ENCODE data around the gene ZNF385C.
A peak's percentile ranks its signal among the peaks of the same experiment; 100 is the strongest.

The ZNF385C gene

DNA sequence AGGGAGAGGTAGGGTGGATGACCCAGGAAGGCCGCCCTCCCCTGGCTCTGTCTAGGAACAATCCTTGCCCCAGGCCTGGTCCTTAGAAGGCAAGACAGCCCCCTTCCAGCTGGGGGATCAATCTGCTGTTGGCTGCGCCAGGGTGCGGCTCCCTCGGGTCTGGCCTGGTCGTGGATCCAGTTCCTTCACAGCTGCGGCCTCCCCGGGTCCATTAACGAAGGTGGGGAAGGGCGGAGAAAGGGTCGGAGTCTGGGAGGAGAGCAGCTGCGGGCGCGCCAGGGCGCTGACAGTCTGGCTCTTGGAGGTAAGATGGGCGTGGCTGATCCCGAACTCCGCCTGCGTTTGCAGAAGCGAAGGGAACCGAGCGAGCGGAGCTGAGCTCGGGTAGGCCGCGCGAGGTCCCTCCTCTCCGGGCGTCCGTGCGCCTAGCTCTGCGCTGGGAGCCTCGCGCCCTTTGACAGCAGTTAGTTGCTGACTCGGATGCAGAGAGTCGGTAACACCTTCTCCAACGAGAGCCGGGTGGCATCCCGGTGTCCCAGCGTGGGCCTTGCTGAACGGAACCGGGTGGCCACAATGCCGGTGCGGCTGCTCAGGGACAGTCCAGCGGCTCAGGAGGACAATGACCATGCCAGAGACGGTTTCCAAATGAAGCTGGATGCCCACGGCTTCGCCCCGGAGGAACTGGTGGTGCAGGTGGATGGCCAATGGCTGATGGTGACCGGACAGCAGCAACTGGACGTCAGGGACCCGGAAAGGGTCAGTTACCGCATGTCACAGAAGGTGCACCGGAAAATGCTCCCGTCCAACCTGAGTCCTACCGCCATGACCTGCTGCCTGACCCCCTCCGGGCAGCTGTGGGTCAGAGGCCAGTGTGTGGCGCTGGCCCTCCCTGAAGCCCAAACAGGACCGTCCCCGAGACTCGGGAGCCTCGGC lies 24.4 kb upstream of the ZNF385C start, which contains the start of gene HSPB9:
HSPB9 (plus strand) TSS at position 434 of the 933 bp plus-strand sequence; CDS start at position 481, 47 bp downstream.
- TF ChIP-seq, protein P1, sequence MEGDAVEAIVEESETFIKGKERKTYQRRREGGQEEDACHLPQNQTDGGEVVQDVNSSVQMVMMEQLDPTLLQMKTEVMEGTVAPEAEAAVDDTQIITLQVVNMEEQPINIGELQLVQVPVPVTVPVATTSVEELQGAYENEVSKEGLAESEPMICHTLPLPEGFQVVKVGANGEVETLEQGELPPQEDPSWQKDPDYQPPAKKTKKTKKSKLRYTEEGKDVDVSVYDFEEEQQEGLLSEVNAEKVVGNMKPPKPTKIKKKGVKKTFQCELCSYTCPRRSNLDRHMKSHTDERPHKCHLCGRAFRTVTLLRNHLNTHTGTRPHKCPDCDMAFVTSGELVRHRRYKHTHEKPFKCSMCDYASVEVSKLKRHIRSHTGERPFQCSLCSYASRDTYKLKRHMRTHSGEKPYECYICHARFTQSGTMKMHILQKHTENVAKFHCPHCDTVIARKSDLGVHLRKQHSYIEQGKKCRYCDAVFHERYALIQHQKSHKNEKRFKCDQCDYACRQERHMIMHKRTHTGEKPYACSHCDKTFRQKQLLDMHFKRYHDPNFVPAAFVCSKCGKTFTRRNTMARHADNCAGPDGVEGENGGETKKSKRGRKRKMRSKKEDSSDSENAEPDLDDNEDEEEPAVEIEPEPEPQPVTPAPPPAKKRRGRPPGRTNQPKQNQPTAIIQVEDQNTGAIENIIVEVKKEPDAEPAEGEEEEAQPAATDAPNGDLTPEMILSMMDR (conservative IDR thresholded peaks at IDR 0.05): no peak
- TF ChIP-seq ZFX (IDR thresholded peaks at IDR 0.05): no peak
- H3K27ac ChIP-seq: peak within 1 kb of the TSS; percentile 86

DNA sequence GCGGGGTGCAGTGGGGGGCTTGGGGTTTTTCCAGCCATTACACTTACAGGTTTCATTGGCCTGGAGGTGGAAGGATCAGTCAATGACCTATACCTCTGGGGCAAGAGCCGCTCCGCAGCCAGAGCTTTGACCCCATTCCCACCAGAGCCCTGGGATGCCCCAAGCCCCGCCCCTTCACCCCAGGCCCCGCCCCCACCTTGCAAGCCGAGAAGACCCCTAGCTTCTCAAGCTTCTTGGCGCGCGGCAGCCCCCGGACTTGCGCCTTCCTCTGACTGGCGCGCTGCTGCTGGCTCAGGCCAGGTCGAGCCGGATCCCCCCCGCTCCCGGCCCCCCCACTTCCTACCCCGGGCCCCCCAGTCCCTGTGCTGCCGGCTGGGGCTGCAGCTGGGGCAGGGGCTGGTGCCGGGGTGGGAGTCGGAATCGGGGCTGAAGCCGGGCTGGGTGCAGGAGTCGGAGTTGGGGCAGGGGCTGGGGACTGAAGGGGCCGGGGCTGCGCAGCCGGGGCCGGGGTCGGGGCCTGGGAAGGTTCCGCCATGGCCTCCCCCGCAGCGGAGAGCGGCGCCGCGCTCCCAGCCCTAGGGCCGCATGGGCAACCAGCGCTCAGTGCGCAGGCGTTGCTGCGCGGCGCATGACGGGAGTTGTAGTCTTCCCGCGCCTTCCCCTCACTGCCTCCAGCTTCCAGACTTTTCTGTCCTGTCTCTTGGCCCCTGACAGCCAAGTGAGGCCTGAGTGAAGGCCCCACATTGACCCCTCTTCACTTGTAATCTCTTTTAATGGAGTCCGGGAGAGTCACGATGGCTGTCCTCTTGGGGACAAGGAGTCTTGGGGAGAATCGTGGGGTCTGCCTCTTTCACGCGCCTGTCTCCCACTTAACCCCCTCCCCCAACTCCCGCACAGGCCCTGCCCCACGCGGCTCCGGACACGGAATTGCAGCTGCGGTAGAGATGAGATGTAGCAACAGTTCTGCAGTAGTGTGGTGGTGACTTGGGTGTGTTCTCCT lies 22.8 kb upstream of the ZNF385C start, which contains the start of gene KAT2A:
KAT2A (minus strand) TSS at position 598 of the 1,000 bp plus-strand sequence; CDS start at position 535, 63 bp downstream.
- H3K27ac ChIP-seq: peak within 1 kb of the TSS; percentile 86
- TF ChIP-seq ZFX (IDR thresholded peaks at IDR 0.05): peak; percentile 87; the same call in 1 of the 2 replicates
- TF ChIP-seq, protein P1 (conservative IDR thresholded peaks at IDR 0.05): no peak

DNA sequence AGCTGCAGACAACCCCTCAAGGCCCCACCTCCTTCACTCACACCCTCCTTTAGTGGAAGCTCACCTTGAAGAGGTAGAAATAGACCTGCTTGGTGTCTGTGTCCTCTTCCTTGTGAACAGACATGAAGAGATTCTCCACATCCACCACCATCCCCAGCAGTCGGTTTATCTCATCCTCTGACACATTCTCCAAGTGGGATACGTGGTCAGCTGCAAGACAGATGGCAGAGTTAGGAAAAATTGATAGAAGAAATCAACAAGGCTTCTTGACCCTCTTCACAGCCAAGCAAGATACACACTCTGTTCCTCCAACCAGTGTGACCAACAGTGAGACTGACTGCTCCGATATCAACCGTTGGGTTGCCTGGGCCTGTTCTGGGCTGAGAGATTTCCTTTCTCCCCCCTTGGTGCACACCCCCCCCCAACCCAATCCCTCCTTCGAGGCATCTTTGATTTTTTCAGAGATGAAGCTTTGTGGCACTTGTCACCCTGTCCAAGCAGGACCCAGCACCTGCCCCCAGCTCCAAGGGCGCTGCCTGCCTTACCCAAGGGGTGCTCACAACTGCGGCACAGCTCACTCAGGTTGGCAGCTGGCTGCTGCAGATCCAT lies 22.0 kb upstream of the ZNF385C start:
- peak overlapping the region; percentile 86 for H3K27ac ChIP-seq
- TF ChIP-seq ZFX (IDR thresholded peaks at IDR 0.05): no peak
- TF ChIP-seq, protein P1 (conservative IDR thresholded peaks at IDR 0.05): no peak

DNA sequence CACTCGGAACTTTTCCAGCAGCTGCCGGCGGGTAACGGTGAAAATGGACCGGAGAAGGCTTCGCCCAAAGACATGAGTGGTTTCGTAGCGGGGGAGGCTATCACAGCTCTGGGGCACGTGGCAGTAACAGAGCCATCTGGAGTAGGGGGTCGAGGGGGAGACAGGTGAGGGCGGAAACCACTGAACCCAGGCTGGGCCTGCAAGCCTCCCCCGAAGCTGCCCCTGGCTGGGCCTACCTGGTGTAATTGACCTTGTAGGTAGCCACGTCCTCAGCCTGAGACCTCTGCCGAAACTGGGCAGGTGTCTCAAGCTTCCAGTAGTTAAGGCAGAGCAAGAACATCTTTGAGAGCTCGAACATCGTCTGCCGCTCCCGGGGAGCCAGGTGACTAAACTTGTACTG lies 21.0 kb upstream of the ZNF385C start:
- no peak overlapping the region for H3K27ac ChIP-seq
- no peak for TF ChIP-seq ZFX (IDR thresholded peaks at IDR 0.05)
- TF ChIP-seq, protein P1 (conservative IDR thresholded peaks at IDR 0.05): no peak

DNA sequence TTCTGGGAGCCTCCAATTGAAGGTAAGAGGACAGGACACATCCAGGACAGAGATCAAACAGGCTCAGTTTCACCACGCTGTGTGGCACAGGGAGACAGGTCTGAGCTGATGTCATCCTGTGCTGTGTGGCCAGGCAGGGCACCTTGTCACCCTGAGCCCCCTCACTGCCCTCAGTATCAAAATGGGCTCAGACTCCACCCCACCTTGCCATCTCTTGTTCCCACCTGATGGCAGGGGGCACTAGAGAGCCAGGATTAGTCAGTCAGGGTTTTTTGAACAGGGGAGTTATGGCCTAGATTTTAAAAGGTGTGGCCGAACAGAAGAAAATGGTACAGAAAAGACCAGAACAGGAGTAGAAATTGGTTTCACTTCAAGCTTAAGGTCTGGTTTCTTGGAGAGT lies 20.3 kb upstream of the ZNF385C start:
- TF ChIP-seq ZFX (IDR thresholded peaks at IDR 0.05): no peak
- TF ChIP-seq, protein P1 (conservative IDR thresholded peaks at IDR 0.05): no peak; the same call in 1 of the 2 replicates
- H3K27ac ChIP-seq: no peak overlapping the region

DNA sequence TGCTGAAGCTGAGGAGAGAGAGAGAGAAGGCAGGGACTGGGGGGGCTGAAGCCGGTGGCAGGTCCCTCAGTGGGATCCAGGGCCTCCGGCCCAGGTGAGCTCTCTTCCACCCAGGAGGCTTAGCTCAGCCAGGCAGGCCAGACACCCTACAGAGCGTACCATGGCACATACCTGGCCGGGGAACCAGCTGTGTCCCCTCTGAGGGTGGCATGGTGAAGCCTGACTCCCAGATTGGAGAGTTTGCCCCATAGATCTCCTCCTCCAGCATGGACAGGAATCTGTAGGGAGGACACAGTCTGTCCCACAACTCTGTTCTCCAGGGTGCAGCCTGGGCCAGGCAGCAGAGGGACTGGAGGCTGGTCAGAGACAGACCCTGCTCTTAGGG lies 19.8 kb upstream of the ZNF385C start:
- TF ChIP-seq ZFX (IDR thresholded peaks at IDR 0.05): no peak
- TF ChIP-seq, protein P1 (conservative IDR thresholded peaks at IDR 0.05): no peak

More for the DNA sequence above, 19.8 kb upstream of the ZNF385C start:
- no peak overlapping the region for H3K27ac ChIP-seq
